GM12878 (cell line): ENCODE measurements around the gene DEFB131B.
"Not testable (repeated sequence)": the region's sequence is repeated elsewhere in the genome, so short reads cannot be mapped to it uniquely, and the experiment has no call there.

Experiments used
- CREB1 ChIP-seq: IDR thresholded peaks from 2 replicates; pipeline ENCODE4 v1.6.1; 2012; ENCODE audit warnings: low read depth, mild to moderate bottlenecking, inconsistent platforms
- ELK1 ChIP-seq: IDR thresholded peaks from 2 replicates; pipeline ENCODE4 v1.6.1; 2012; ENCODE audit warnings: low read depth, low read length, improper control_type of control experiment
- IKZF1 ChIP-seq: fragments of 450-650 bp; conservative IDR thresholded peaks from 2 replicates; pipeline ENCODE4 v1.6.1; 2017; ENCODE audit warnings: antibody characterized with exemption, mild to moderate bottlenecking
- RCOR1 ChIP-seq: conservative IDR thresholded peaks from 2 replicates; pipeline ENCODE4 v1.6.1; 2012; ENCODE audit warnings: low read depth, low read length, improper control_type of control experiment
- RFX5 ChIP-seq: IDR thresholded peaks from 2 replicates; pipeline ENCODE4 v1.6.1; 2011; ENCODE audit warnings: low read depth, low read length, improper control_type of control experiment
- STAT1 ChIP-seq: fragments of 450-650 bp; conservative IDR thresholded peaks from 2 replicates; pipeline ENCODE4 v1.6.1; 2014; ENCODE audit warnings: antibody characterized with exemption, mild to moderate bottlenecking
- TCF7 ChIP-seq: IDR thresholded peaks from 2 replicates; pipeline ENCODE4 v1.6.1; 2014; ENCODE audit warnings: antibody characterized with exemption, borderline replicate concordance
- USF2 ChIP-seq: IDR thresholded peaks from 2 replicates; pipeline ENCODE4 v1.6.1; 2011; ENCODE audit warnings: low read depth, low read length, improper control_type of control experiment, borderline replicate concordance
- YY1 ChIP-seq: IDR thresholded peaks from 2 replicates; pipeline ENCODE4 v1.6.1; 2011; ENCODE audit warnings: low read depth, mild to moderate bottlenecking, low read length
- TF ChIP-seq, protein P1 (sequence below): fragments of 450-650 bp; IDR thresholded peaks from 2 replicates; pipeline ENCODE4 v1.6.1; 2016; ENCODE audit warnings: mild to moderate bottlenecking
- TF ChIP-seq, protein P2 (sequence below): IDR thresholded peaks from 2 replicates; pipeline ENCODE4 v1.6.1; 2012; ENCODE audit warnings: improper control_type of control experiment, low read depth, low read length; ENCODE audit not compliant: insufficient replicate concordance
- TF ChIP-seq, protein P3 (sequence below), 3 experiments: IDR thresholded peaks in 2 of 3; conservative IDR thresholded peaks in 1 of 3; 2 replicates each; pipeline ENCODE4 v1.5.1; 2011; ENCODE audit warnings: low read depth in 3 of 3, low read length in 3 of 3, mild to moderate bottlenecking in 3 of 3, control low read depth in 2 of 3, moderate library complexity in 2 of 3, inconsistent platforms in 1 of 3, mixed read lengths in 1 of 3; ENCODE audit not compliant: control insufficient read depth in 2 of 3, insufficient read depth in 1 of 3; ENCODE audit errors: extremely low read depth in 1 of 3

DNA sequence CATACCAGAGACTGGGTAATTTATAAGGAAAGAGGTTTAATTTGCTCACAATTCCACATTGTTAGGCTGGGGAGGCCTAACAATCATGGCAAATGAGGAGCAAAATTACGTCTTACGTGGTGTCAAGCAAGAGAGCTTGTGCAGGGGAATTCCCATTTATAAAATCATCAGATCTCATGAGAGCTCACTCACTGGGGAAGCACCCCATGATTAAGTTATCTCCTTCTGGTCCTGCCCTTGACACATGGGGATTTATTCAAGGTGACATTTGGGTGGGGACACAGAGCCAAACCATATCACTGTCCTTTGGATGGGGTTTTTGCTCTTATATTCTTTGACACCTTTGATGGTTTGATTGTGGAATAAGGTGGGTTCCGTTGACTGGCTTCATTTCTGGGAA is 8.3 kb upstream of the DEFB131B start:
- TF ChIP-seq, protein P1, sequence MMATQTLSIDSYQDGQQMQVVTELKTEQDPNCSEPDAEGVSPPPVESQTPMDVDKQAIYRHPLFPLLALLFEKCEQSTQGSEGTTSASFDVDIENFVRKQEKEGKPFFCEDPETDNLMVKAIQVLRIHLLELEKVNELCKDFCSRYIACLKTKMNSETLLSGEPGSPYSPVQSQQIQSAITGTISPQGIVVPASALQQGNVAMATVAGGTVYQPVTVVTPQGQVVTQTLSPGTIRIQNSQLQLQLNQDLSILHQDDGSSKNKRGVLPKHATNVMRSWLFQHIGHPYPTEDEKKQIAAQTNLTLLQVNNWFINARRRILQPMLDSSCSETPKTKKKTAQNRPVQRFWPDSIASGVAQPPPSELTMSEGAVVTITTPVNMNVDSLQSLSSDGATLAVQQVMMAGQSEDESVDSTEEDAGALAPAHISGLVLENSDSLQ, result not testable (repeated sequence)
- TF ChIP-seq USF2, STAT1, RFX5, YY1, ELK1, IKZF1, CREB1, TCF7, RCOR1: not testable (repeated sequence)
- TF ChIP-seq, protein P2, sequence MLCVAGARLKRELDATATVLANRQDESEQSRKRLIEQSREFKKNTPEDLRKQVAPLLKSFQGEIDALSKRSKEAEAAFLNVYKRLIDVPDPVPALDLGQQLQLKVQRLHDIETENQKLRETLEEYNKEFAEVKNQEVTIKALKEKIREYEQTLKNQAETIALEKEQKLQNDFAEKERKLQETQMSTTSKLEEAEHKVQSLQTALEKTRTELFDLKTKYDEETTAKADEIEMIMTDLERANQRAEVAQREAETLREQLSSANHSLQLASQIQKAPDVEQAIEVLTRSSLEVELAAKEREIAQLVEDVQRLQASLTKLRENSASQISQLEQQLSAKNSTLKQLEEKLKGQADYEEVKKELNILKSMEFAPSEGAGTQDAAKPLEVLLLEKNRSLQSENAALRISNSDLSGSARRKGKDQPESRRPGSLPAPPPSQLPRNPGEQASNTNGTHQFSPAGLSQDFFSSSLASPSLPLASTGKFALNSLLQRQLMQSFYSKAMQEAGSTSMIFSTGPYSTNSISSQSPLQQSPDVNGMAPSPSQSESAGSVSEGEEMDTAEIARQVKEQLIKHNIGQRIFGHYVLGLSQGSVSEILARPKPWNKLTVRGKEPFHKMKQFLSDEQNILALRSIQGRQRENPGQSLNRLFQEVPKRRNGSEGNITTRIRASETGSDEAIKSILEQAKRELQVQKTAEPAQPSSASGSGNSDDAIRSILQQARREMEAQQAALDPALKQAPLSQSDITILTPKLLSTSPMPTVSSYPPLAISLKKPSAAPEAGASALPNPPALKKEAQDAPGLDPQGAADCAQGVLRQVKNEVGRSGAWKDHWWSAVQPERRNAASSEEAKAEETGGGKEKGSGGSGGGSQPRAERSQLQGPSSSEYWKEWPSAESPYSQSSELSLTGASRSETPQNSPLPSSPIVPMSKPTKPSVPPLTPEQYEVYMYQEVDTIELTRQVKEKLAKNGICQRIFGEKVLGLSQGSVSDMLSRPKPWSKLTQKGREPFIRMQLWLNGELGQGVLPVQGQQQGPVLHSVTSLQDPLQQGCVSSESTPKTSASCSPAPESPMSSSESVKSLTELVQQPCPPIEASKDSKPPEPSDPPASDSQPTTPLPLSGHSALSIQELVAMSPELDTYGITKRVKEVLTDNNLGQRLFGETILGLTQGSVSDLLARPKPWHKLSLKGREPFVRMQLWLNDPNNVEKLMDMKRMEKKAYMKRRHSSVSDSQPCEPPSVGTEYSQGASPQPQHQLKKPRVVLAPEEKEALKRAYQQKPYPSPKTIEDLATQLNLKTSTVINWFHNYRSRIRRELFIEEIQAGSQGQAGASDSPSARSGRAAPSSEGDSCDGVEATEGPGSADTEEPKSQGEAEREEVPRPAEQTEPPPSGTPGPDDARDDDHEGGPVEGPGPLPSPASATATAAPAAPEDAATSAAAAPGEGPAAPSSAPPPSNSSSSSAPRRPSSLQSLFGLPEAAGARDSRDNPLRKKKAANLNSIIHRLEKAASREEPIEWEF, result not testable (repeated sequence)
- TF ChIP-seq, protein P3, sequence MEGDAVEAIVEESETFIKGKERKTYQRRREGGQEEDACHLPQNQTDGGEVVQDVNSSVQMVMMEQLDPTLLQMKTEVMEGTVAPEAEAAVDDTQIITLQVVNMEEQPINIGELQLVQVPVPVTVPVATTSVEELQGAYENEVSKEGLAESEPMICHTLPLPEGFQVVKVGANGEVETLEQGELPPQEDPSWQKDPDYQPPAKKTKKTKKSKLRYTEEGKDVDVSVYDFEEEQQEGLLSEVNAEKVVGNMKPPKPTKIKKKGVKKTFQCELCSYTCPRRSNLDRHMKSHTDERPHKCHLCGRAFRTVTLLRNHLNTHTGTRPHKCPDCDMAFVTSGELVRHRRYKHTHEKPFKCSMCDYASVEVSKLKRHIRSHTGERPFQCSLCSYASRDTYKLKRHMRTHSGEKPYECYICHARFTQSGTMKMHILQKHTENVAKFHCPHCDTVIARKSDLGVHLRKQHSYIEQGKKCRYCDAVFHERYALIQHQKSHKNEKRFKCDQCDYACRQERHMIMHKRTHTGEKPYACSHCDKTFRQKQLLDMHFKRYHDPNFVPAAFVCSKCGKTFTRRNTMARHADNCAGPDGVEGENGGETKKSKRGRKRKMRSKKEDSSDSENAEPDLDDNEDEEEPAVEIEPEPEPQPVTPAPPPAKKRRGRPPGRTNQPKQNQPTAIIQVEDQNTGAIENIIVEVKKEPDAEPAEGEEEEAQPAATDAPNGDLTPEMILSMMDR (IDR thresholded peaks at IDR 0.05 in 2 of 3, conservative IDR thresholded peaks at IDR 0.05 in 1 of 3; ENCODE audit: control insufficient read depth in 2 of 3, extremely low read depth in 1 of 3, insufficient read depth in 1 of 3, low read depth in 3 of 3, low read length in 3 of 3), result not testable (repeated sequence)
